Astrocyte (in vitro differentiated cells and primary cell): ENCODE data around the gene SPIRE1.

Experiments
- CTCF ChIP-seq: IDR thresholded peaks from 2 replicates; pipeline ENCODE4 v1.5.1; 2011; ENCODE audit warnings: low read depth, mild to moderate bottlenecking, inconsistent platforms, low read length, moderate library complexity; ENCODE audit not compliant: insufficient read depth
- EZH2 ChIP-seq: IDR thresholded peaks from 2 replicates; pipeline ENCODE4 v1.6.1; 2012; ENCODE audit warnings: mild to moderate bottlenecking, low read length, inconsistent platforms; ENCODE audit not compliant: insufficient read depth

GRCh38 chr18:12564378-12564777, 93.5 kb downstream of the SPIRE1 start:
- TF ChIP-seq CTCF (no peak), EZH2 (no peak)
